Skin of body (tissue), 2 donors: ENCODE data around the gene CSTA. TPM values are rescaled to one million over a fixed set of nuclear protein-coding genes. Genes with fewer than 3 reads are reported as not detected.
"Not testable (repeated sequence)": the region's sequence is repeated elsewhere in the genome, so short reads cannot be mapped to it uniquely, and the experiment has no call there.

Experiments used
- DNase-seq: peaks from one replicate; lab custom pipeline; 2025; lab: John Stamatoyannopoulos, UW
- total RNA-seq: library from RNA; depleted of rRNA; stranded (reverse); fragments of >200 nt; gene quantifications from one replicate; pipeline ENCODE4 v1.2.3, GENCODE V29; 2014

Gene CSTA
- total RNA-seq, 1 donor from 2014 or later: 63.8 TPM

- no peak for DNase-seq
Observed at GRCh38 chr3:122322095-122323075, 2.7 kb upstream of the CSTA start.

- no peak for DNase-seq
Observed at GRCh38 chr3:122325769-122326168, 721 bp downstream of the CSTA start.

GRCh38 chr3:122331886-122332285 is 6.8 kb downstream of the CSTA start:
- DNase-seq: no peak

GRCh38 chr3:122332551-122332950 is 7.5 kb downstream of the CSTA start:
- DNase-seq: no peak

GRCh38 chr3:122342803-122343202 is 17.8 kb downstream of the CSTA start:
- no peak for DNase-seq

- no peak for DNase-seq
Observed at GRCh38 chr3:122343654-122344053, 18.6 kb downstream of the CSTA start.

GRCh38 chr3:122349171-122349570 is 24.1 kb downstream of the CSTA start:
- no peak for DNase-seq

- DNase-seq: no peak
Observed at GRCh38 chr3:122350814-122351418, 25.9 kb downstream of the CSTA start.

- no peak for DNase-seq
Observed at GRCh38 chr3:122351612-122352011, 26.6 kb downstream of the CSTA start.

- DNase-seq: no peak
Observed at GRCh38 chr3:122353215-122353614, 28.2 kb downstream of the CSTA start.

- no peak for DNase-seq
Observed at GRCh38 chr3:122353893-122354401, 28.9 kb downstream of the CSTA start.

GRCh38 chr3:122355612-122356011 is 30.6 kb downstream of the CSTA start:
- no peak for DNase-seq

- no peak for DNase-seq
Observed at GRCh38 chr3:122356402-122356801, 31.4 kb downstream of the CSTA start.

GRCh38 chr3:122357828-122358702 is 33.0 kb downstream of the CSTA start:
- no peak for DNase-seq

- no peak for DNase-seq
Observed at GRCh38 chr3:122358703-122359032, 33.6 kb downstream of the CSTA start.

GRCh38 chr3:122362026-122362425 is 37.0 kb downstream of the CSTA start:
- DNase-seq: no peak

- no peak for DNase-seq
Observed at GRCh38 chr3:122364490-122364889, 39.4 kb downstream of the CSTA start.

GRCh38 chr3:122365073-122365472 is 40.0 kb downstream of the CSTA start:
- no peak for DNase-seq

- DNase-seq: not testable (repeated sequence)
Observed at GRCh38 chr3:122365582-122366378, 40.7 kb downstream of the CSTA start.

- DNase-seq: no peak
Observed at GRCh38 chr3:122366379-122366749, 41.3 kb downstream of the CSTA start.

GRCh38 chr3:122374034-122374433 is 49.0 kb downstream of the CSTA start:
- DNase-seq: no peak
